Measurements from ENCODE around the gene BGLAP. TPM values are rescaled to one million over a fixed set of nuclear protein-coding genes. Genes with fewer than 3 reads are reported as not detected.
A peak's percentile ranks its signal among the peaks of the same experiment; 100 is the strongest.

The BGLAP gene
- polyA plus RNA-seq, 1 donor from 2014 or later: 2.5 TPM

GRCh38 chr1:156204686-156205085 is 37.3 kb upstream of the BGLAP start (continued):
- TF ChIP-seq MXI1 (conservative IDR thresholded peaks at IDR 0.05; ENCODE audit: poor library complexity, severe bottlenecking): no peak

- Histone ChIP-seq H2AFZ (ENCODE audit: low read depth, low read length) (no peak overlapping the region), H3K27me3 (ENCODE audit: insufficient read depth, low read depth, low read length) (no peaks in the 10 kb centered on the region), H3K27ac (ENCODE audit: low read length) (no peak overlapping the region), H3K4me2 (ENCODE audit: low read length) (no peak overlapping the region), H3K79me2 (replicated peaks; ENCODE audit: insufficient read depth, low read length) (peaks cover 10% of the 10 kb centered on the region), H3K4me3 (ENCODE audit: low read length) (no peak overlapping the region), H3K9me2 (ENCODE audit: insufficient read depth, low read length) (no peaks in the 10 kb centered on the region), H3K9me3 (ENCODE audit: low read length) (no peaks in the 10 kb centered on the region), H4K20me1 (ENCODE audit: insufficient read depth) (no peaks in the 10 kb centered on the region), H3K9ac (ENCODE audit: low read length) (no peak overlapping the region), H3K36me3 (ENCODE audit: insufficient read depth, low read length) (no peaks in the 10 kb centered on the region), H3F3A (ENCODE audit: insufficient read depth, low read length, poor library complexity, severe bottlenecking) (no peaks in the 10 kb centered on the region)
- TF ChIP-seq EZH2 (IDR thresholded peaks at IDR 0.05; ENCODE audit: borderline replicate concordance, insufficient read depth, low read length, poor library complexity, severe bottlenecking) (no peak), TAF1 (IDR thresholded peaks at IDR 0.05; ENCODE audit: low read depth) (no peak), SMC3 (conservative IDR thresholded peaks at IDR 0.05; ENCODE audit: poor library complexity) (no peak), POLR2AphosphoS5 (IDR thresholded peaks at IDR 0.05) (no peak), EP300 (conservative IDR thresholded peaks at IDR 0.05; ENCODE audit: poor library complexity, severe bottlenecking) (no peak), MXI1 (conservative IDR thresholded peaks at IDR 0.05; ENCODE audit: poor library complexity, severe bottlenecking) (no peak), RAD21 (conservative IDR thresholded peaks at IDR 0.05) (no peak), REST (IDR thresholded peaks at IDR 0.05; ENCODE audit: borderline replicate concordance) (no peak)
- TF ChIP-seq, protein P1, sequence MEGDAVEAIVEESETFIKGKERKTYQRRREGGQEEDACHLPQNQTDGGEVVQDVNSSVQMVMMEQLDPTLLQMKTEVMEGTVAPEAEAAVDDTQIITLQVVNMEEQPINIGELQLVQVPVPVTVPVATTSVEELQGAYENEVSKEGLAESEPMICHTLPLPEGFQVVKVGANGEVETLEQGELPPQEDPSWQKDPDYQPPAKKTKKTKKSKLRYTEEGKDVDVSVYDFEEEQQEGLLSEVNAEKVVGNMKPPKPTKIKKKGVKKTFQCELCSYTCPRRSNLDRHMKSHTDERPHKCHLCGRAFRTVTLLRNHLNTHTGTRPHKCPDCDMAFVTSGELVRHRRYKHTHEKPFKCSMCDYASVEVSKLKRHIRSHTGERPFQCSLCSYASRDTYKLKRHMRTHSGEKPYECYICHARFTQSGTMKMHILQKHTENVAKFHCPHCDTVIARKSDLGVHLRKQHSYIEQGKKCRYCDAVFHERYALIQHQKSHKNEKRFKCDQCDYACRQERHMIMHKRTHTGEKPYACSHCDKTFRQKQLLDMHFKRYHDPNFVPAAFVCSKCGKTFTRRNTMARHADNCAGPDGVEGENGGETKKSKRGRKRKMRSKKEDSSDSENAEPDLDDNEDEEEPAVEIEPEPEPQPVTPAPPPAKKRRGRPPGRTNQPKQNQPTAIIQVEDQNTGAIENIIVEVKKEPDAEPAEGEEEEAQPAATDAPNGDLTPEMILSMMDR (IDR thresholded peaks at IDR 0.05; ENCODE audit: poor library complexity, severe bottlenecking): no peak
Measured at GRCh38 chr1:156211243-156211642, 30.7 kb upstream of the BGLAP start.

DNA sequence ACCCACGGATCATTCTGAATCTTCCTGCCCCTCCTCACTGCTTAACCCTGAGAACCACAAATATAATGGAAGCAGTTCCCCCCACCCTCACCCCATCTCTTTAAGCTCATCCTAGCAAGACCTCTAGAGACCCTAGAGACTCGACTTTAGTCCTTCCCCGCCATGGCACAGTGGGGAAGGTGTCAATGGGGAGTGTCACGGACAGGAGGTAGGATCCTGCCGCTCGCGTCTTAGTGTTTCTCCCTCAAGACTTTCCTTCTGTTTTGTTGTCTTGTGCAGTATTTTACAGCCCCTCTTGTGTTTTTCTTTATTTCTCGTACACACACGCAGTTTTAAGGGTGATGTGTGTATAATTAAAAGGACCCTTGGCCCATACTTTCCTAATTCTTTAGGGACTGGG is 29.9 kb upstream of the BGLAP start:
- H2AFZ ChIP-seq (ENCODE audit: low read depth, low read length): no peak overlapping the region

More for the DNA sequence above, 29.9 kb upstream of the BGLAP start:
- H4K20me1 ChIP-seq (ENCODE audit: insufficient read depth): no peaks in the 10 kb centered on the region
- H3K4me3 ChIP-seq (ENCODE audit: low read length): peak overlapping the region; percentile 81
- H3K79me2 ChIP-seq (replicated peaks; ENCODE audit: insufficient read depth, low read length): peaks cover 10% of the 10 kb centered on the region
- H3K9me3 ChIP-seq (ENCODE audit: low read length): no peaks in the 10 kb centered on the region
- H3K9me2 ChIP-seq (ENCODE audit: insufficient read depth, low read length): no peaks in the 10 kb centered on the region
- H3K36me3 ChIP-seq (ENCODE audit: insufficient read depth, low read length): no peaks in the 10 kb centered on the region
- TF ChIP-seq RAD21 (conservative IDR thresholded peaks at IDR 0.05) (no peak), POLR2AphosphoS5 (IDR thresholded peaks at IDR 0.05) (no peak), TAF1 (IDR thresholded peaks at IDR 0.05; ENCODE audit: low read depth) (no peak), SMC3 (conservative IDR thresholded peaks at IDR 0.05; ENCODE audit: poor library complexity) (no peak), EP300 (conservative IDR thresholded peaks at IDR 0.05; ENCODE audit: poor library complexity, severe bottlenecking) (no peak), REST (IDR thresholded peaks at IDR 0.05; ENCODE audit: borderline replicate concordance) (no peak)
- H3K4me2 ChIP-seq (ENCODE audit: low read length): peak overlapping the region; percentile 29
- H3K27ac ChIP-seq (ENCODE audit: low read length): peak overlapping the region; percentile 96
- H3K27me3 ChIP-seq (ENCODE audit: insufficient read depth, low read depth, low read length): no peaks in the 10 kb centered on the region
- H3K9ac ChIP-seq (ENCODE audit: low read length): peak overlapping the region; percentile 89
- no peaks in the 10 kb centered on the region for H3F3A ChIP-seq (ENCODE audit: insufficient read depth, low read length, poor library complexity, severe bottlenecking)
